GM12865 (cell line): ENCODE data around the gene SF3B3.

Source experiments
- DNase-seq: peaks from one replicate; pipeline ENCODE4 v3.0.0; 2010; ENCODE audit warnings: low read depth
- H3K4me3 ChIP-seq: 2 replicates; pipeline ENCODE4 v1.5.1; 2011; ENCODE audit warnings: mild to moderate bottlenecking, low read depth, low read length, control low read depth
- CTCF ChIP-seq: IDR thresholded peaks from 2 replicates; pipeline ENCODE4 v1.5.1; 2011; ENCODE audit warnings: low read length, control low read depth, low read depth, inconsistent platforms; ENCODE audit not compliant: insufficient read depth; ENCODE audit errors: missing control alignments

SF3B3 gene

GRCh38 chr16:70548936-70549335 is 25.3 kb downstream of the SF3B3 start:
- no peak overlapping the region for H3K4me3 ChIP-seq
- TF ChIP-seq CTCF, result no peak
- no peak for DNase-seq

GRCh38 chr16:70550082-70550481 is 26.5 kb downstream of the SF3B3 start:
- no peak overlapping the region for H3K4me3 ChIP-seq
- TF ChIP-seq CTCF, result no peak
- no peak for DNase-seq

- TF ChIP-seq CTCF, result no peak
- no peak for DNase-seq
- no peak overlapping the region for H3K4me3 ChIP-seq
Measured at GRCh38 chr16:70551788-70552187, 28.2 kb downstream of the SF3B3 start.

GRCh38 chr16:70552675-70553074 is 29.1 kb downstream of the SF3B3 start:
- DNase-seq, result no peak
- H3K4me3 ChIP-seq, result no peak overlapping the region
- no peak for TF ChIP-seq CTCF

- no peak for TF ChIP-seq CTCF
- H3K4me3 ChIP-seq, result no peak overlapping the region
- no peak for DNase-seq
Measured at GRCh38 chr16:70553645-70554044, 30.0 kb downstream of the SF3B3 start.

GRCh38 chr16:70556063-70556462 is 32.4 kb downstream of the SF3B3 start:
- H3K4me3 ChIP-seq, result no peak overlapping the region
- DNase-seq, result no peak
- no peak for TF ChIP-seq CTCF

GRCh38 chr16:70561623-70562022 is 38.0 kb downstream of the SF3B3 start:
- H3K4me3 ChIP-seq, result no peak overlapping the region
- TF ChIP-seq CTCF, result no peak
- no peak for DNase-seq
